ENCODE results near the gene CDH13.

The CDH13 gene

GRCh38 chr16:82699260-82699659 is 72.5 kb downstream of the CDH13 start:
- no peak for DNase-seq (ENCODE audit: low read depth)

GRCh38 chr16:82699711-82700495 is 73.1 kb downstream of the CDH13 start:
- DNase-seq (ENCODE audit: low read depth) = no peak

- no peak for DNase-seq (ENCODE audit: low read depth)
Measured at GRCh38 chr16:82700541-82701235, 73.9 kb downstream of the CDH13 start.

GRCh38 chr16:82701442-82701955 is 74.7 kb downstream of the CDH13 start:
- no peak for DNase-seq (ENCODE audit: low read depth)

GRCh38 chr16:82703161-82703560 is 76.4 kb downstream of the CDH13 start:
- no peak for DNase-seq (ENCODE audit: low read depth)

GRCh38 chr16:82703871-82704768 is 77.4 kb downstream of the CDH13 start:
- no peak for DNase-seq (ENCODE audit: low read depth)

- no peak for DNase-seq (ENCODE audit: low read depth)
Measured at GRCh38 chr16:82709987-82710386, 83.2 kb downstream of the CDH13 start.

GRCh38 chr16:82713778-82714177 is 87.0 kb downstream of the CDH13 start:
- no peak for DNase-seq (ENCODE audit: low read depth)

GRCh38 chr16:82715160-82715559 is 88.4 kb downstream of the CDH13 start:
- DNase-seq (ENCODE audit: low read depth) = no peak

GRCh38 chr16:82715833-82716232 is 89.1 kb downstream of the CDH13 start:
- no peak for DNase-seq (ENCODE audit: low read depth)

GRCh38 chr16:82716361-82716855 is 89.6 kb downstream of the CDH13 start:
- no peak for DNase-seq (ENCODE audit: low read depth)

GRCh38 chr16:82720414-82720813 is 93.6 kb downstream of the CDH13 start:
- DNase-seq (ENCODE audit: low read depth) = no peak

- DNase-seq (ENCODE audit: low read depth) = no peak
Measured at GRCh38 chr16:82726306-82726705, 99.5 kb downstream of the CDH13 start.

GRCh38 chr16:82728901-82729300 is 102.1 kb downstream of the CDH13 start:
- DNase-seq (ENCODE audit: low read depth) = no peak

GRCh38 chr16:82730901-82731300 is 104.1 kb downstream of the CDH13 start:
- no peak for DNase-seq (ENCODE audit: low read depth)

GRCh38 chr16:82732461-82732860 is 105.7 kb downstream of the CDH13 start:
- no peak for DNase-seq (ENCODE audit: low read depth)

- DNase-seq (ENCODE audit: low read depth) = no peak
Measured at GRCh38 chr16:82735186-82735585, 108.4 kb downstream of the CDH13 start.

- no peak for DNase-seq (ENCODE audit: low read depth)
Measured at GRCh38 chr16:82735673-82736091, 108.9 kb downstream of the CDH13 start.

GRCh38 chr16:82736224-82736623 is 109.5 kb downstream of the CDH13 start:
- DNase-seq (ENCODE audit: low read depth) = no peak

- DNase-seq (ENCODE audit: low read depth) = no peak
Measured at GRCh38 chr16:82738699-82739098, 111.9 kb downstream of the CDH13 start.

GRCh38 chr16:82741073-82741615 is 114.4 kb downstream of the CDH13 start:
- no peak for DNase-seq (ENCODE audit: low read depth)

- no peak for DNase-seq (ENCODE audit: low read depth)
Measured at GRCh38 chr16:82744958-82745357, 118.2 kb downstream of the CDH13 start.

Data from activated gamma-delta T cell treated with anti-CD3 and anti-CD28 coated beads, Interleukin-2, amount 50 U/mL, for 16 hours (primary cell).